Parathyroid adenoma (tissue), 2 donors: ENCODE measurements around the gene ARAP1.

Experiments
- H2AFZ ChIP-seq: fragments of 300-600 bp; sonication (generic); one replicate; pipeline ENCODE4 v1.7.0; 2017; ENCODE audit warnings: antibody characterized with exemption, mild to moderate bottlenecking
- H3K27ac ChIP-seq: fragments of 300-600 bp; sonication (generic); one replicate; pipeline ENCODE4 v1.7.0; 2017
- H3K27me3 ChIP-seq: fragments of 300-600 bp; sonication (generic); one replicate; pipeline ENCODE4 v1.7.0; 2017; ENCODE audit warnings: low read length; ENCODE audit not compliant: control insufficient read depth, insufficient read depth
- H3K36me3 ChIP-seq: fragments of 300-600 bp; sonication (generic); one replicate; pipeline ENCODE4 v1.7.0; 2017; ENCODE audit warnings: low read length; ENCODE audit not compliant: control insufficient read depth, insufficient read depth
- H3K4me1 ChIP-seq: fragments of 300-600 bp; sonication (generic); one replicate; pipeline ENCODE4 v1.7.0; 2017; ENCODE audit warnings: control low read depth
- H3K4me2 ChIP-seq: fragments of 300-600 bp; sonication (generic); one replicate; pipeline ENCODE4 v1.7.0; 2017; ENCODE audit warnings: low read length
- H3K4me3 ChIP-seq: fragments of 300-600 bp; sonication (generic); one replicate; pipeline ENCODE4 v1.7.0; 2017; ENCODE audit warnings: low read depth, low read length
- H3K79me2 ChIP-seq: fragments of 300-600 bp; sonication (generic); one replicate; pipeline ENCODE4 v1.7.0; 2017; ENCODE audit warnings: control low read depth
- H3K9ac ChIP-seq: fragments of 300-600 bp; sonication (generic); one replicate; pipeline ENCODE4 v1.7.0; 2017; ENCODE audit warnings: mild to moderate bottlenecking
- H3K9me3 ChIP-seq: fragments of 300-600 bp; sonication (generic); one replicate; pipeline ENCODE4 v1.7.0; 2017; ENCODE audit warnings: low read length; ENCODE audit not compliant: control insufficient read depth
- TF ChIP-seq, protein P1 (sequence below): fragments of 300-600 bp; sonication (generic); IDR thresholded peaks from one replicate; pipeline ENCODE4 v1.7.0; 2017; ENCODE audit warnings: antibody characterized with exemption, mild to moderate bottlenecking
- donor health status: primary hyperparathyroidism.

Gene ARAP1

DNA sequence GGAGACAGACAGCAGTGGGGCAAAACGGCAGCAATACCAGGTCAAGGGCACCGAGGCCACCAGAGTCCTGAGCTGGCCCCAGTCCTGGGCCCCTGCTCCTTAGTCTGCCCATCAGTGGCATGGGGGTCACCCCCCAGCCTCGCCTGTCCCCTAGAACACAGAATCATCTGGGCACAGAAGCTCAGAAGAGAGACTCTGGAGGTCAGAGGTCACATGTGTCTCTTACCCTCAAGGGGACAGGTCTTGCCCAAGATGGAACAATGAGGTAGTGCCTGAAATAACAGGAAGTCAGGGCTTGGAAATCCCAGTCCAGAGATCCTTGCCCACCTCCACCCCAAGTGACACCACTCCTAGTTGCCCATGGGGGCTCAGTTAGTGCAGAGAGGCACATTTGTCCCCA is 98.6 kb downstream of the ARAP1 start:
- Histone ChIP-seq H3K9me3 (no peaks in the 10 kb centered on the region), H2AFZ (no peak overlapping the region), H3K36me3 (no peaks in the 10 kb centered on the region), H3K79me2 (no peaks in the 10 kb centered on the region), H3K4me1 (no peaks in the 10 kb centered on the region), H3K9ac (no peak overlapping the region), H3K4me2 (no peak overlapping the region), H3K27me3 (no peaks in the 10 kb centered on the region), H3K27ac (no peak overlapping the region), H3K4me3 (no peak overlapping the region)
- TF ChIP-seq, protein P1, sequence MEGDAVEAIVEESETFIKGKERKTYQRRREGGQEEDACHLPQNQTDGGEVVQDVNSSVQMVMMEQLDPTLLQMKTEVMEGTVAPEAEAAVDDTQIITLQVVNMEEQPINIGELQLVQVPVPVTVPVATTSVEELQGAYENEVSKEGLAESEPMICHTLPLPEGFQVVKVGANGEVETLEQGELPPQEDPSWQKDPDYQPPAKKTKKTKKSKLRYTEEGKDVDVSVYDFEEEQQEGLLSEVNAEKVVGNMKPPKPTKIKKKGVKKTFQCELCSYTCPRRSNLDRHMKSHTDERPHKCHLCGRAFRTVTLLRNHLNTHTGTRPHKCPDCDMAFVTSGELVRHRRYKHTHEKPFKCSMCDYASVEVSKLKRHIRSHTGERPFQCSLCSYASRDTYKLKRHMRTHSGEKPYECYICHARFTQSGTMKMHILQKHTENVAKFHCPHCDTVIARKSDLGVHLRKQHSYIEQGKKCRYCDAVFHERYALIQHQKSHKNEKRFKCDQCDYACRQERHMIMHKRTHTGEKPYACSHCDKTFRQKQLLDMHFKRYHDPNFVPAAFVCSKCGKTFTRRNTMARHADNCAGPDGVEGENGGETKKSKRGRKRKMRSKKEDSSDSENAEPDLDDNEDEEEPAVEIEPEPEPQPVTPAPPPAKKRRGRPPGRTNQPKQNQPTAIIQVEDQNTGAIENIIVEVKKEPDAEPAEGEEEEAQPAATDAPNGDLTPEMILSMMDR, result no peak

DNA sequence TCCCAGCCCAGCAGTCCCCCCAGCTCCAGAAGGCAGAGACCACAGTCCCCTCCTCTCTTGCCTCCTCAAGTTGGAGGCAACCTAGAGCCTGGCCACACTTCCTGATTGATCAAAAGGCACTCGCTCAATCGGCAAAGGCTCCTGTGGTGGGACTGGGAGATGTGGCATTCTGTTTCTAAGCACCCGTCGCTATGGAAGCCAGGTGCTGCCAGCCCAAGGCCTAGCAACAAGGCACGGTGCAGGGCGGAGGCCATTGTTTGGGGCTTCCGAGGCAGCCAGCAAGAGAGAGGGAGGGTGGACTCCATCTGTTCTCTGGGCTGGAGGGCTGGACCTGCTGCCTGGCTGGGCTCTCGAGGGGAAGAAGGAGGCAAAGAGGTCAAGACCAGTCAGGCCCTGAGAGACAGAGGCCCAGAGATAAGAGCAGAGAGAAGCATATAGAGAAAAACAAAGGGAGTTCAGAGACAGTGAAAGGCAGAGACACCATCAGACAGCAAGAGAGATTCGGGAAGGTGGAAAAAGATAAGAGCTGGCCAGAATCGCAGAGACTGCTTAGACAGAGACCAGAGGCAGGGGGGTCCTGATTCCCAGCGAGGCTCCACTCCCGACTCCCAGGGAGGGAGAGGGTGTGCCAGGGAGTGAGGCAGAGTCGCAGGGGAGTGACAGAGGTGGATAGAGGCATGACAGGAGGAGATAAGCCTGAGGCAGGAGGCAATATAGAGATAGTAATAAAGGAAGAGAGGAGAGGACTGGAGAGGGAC is 99.2 kb downstream of the ARAP1 start:
- TF ChIP-seq, protein P1, result no peak
- no peak overlapping the region for H3K9ac ChIP-seq

DNA sequence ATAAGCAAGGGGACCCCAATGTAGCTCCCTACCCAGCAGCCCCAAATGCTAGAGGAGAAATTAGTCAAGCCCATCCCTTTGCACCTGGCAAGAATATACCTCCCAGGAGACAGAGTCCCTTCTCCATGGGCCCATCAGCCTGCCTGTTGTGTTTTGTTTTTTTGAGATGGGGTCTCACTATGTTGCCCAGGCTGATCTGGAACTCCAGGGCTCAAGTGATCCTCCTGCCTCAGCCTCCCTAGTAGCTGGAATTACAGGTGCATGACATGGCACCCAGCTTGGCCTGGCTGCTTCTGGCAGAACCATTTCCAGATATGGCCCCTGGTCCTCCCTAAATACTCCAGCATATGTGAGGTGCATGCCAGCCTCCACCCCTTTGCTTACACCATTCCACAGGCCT is 100.1 kb downstream of the ARAP1 start:
- no peaks in the 10 kb centered on the region for H3K9me3 ChIP-seq
- no peak overlapping the region for H3K4me3 ChIP-seq
- TF ChIP-seq, protein P1, result no peak
- H3K9ac ChIP-seq, result no peak overlapping the region
- H3K27ac ChIP-seq, result no peak overlapping the region
- no peak overlapping the region for H2AFZ ChIP-seq
- no peaks in the 10 kb centered on the region for H3K36me3 ChIP-seq
- H3K4me1 ChIP-seq, result no peaks in the 10 kb centered on the region
- no peaks in the 10 kb centered on the region for H3K79me2 ChIP-seq
- no peaks in the 10 kb centered on the region for H3K27me3 ChIP-seq
- H3K4me2 ChIP-seq, result no peak overlapping the region

More for the DNA sequence above, 99.2 kb downstream of the ARAP1 start:
- Histone ChIP-seq H3K27me3 (no peaks in the 10 kb centered on the region), H3K4me1 (no peaks in the 10 kb centered on the region), H2AFZ (no peak overlapping the region), H3K79me2 (no peaks in the 10 kb centered on the region), H3K9me3 (no peaks in the 10 kb centered on the region), H3K4me2 (no peak overlapping the region), H3K27ac (no peak overlapping the region), H3K36me3 (no peaks in the 10 kb centered on the region), H3K4me3 (no peak overlapping the region)

DNA sequence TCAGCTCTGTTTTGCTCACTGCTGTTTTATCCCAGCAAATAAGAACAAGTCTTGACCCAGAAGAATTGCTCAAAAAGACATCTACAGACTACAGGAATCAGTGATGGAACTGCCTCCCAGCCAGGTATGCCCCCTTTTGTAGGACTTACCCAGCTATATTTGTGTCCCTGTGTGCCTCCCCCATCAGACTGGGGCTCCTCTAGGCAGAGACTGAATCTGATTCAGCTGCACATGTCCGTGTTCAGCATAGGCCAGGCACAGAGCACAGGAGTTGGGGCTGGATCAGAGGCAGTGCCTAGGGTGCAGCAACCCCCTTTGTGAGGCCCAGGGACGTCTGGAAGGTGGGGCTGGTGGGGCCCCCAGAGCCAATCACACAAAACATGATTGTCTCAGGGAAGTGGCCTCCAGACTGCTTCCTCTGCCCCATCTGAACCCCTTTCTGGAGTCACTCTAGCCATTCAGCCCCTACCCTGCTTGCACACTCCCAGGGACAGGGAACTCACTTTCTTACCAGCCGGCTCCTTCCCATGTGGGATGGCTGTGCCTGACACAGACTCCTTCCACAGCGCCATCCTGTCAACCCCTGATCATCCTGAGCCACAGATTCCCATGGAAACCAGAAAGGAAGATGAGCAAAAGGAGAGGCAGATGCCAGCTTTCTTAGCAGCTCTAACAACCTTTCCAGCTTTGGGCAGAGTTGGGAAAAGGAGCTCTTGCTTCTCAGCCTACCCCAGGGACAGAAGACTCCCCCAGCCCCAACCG is 102.8 kb downstream of the ARAP1 start:
- H3K4me1 ChIP-seq, result no peaks in the 10 kb centered on the region
- H3K27me3 ChIP-seq, result no peaks in the 10 kb centered on the region
- no peak overlapping the region for H3K4me2 ChIP-seq
- no peak overlapping the region for H3K27ac ChIP-seq
- no peaks in the 10 kb centered on the region for H3K79me2 ChIP-seq
- H3K36me3 ChIP-seq, result no peaks in the 10 kb centered on the region
- TF ChIP-seq, protein P1, result no peak
- H3K9ac ChIP-seq, result no peak overlapping the region
- H3K9me3 ChIP-seq, result no peaks in the 10 kb centered on the region
- H3K4me3 ChIP-seq, result no peak overlapping the region
- H2AFZ ChIP-seq, result no peak overlapping the region
